BLaER1 (cell line): ENCODE measurements around the gene NDP.

Experiments
- H3K27ac ChIP-seq: shearing (Covaris generic); formaldehyde crosslinking; 2 replicates; pipeline ENCODE4 v1.8.1; 2022
- H3K27me3 ChIP-seq: shearing (Covaris generic); formaldehyde crosslinking; 2 replicates; pipeline ENCODE4 v1.8.1; 2022
- H3K36me3 ChIP-seq: shearing (Covaris generic); formaldehyde crosslinking; 2 replicates; pipeline ENCODE4 v1.8.1; 2022
- H3K4me1 ChIP-seq: shearing (Covaris generic); formaldehyde crosslinking; 2 replicates; pipeline ENCODE4 v1.8.1; 2022
- H3K4me2 ChIP-seq: shearing (Covaris generic); formaldehyde crosslinking; 2 replicates; pipeline ENCODE4 v1.8.1; 2022
- H3K4me3 ChIP-seq: shearing (Covaris generic); formaldehyde crosslinking; 2 replicates; pipeline ENCODE4 v1.8.1; 2022
- H3K9ac ChIP-seq: shearing (Covaris generic); formaldehyde crosslinking; 2 replicates; pipeline ENCODE4 v1.8.1; 2022
- H3K9me3 ChIP-seq: shearing (Covaris generic); formaldehyde crosslinking; 2 replicates; pipeline ENCODE4 v1.8.1; 2022
- H4K20me1 ChIP-seq: shearing (Covaris generic); formaldehyde crosslinking; 2 replicates; pipeline ENCODE4 v1.8.1; 2022
- Cebpa-rat ChIP-seq: shearing (Covaris generic); IDR thresholded peaks from 2 replicates; pipeline ENCODE4 v1.8.1; 2022

Gene NDP

DNA sequence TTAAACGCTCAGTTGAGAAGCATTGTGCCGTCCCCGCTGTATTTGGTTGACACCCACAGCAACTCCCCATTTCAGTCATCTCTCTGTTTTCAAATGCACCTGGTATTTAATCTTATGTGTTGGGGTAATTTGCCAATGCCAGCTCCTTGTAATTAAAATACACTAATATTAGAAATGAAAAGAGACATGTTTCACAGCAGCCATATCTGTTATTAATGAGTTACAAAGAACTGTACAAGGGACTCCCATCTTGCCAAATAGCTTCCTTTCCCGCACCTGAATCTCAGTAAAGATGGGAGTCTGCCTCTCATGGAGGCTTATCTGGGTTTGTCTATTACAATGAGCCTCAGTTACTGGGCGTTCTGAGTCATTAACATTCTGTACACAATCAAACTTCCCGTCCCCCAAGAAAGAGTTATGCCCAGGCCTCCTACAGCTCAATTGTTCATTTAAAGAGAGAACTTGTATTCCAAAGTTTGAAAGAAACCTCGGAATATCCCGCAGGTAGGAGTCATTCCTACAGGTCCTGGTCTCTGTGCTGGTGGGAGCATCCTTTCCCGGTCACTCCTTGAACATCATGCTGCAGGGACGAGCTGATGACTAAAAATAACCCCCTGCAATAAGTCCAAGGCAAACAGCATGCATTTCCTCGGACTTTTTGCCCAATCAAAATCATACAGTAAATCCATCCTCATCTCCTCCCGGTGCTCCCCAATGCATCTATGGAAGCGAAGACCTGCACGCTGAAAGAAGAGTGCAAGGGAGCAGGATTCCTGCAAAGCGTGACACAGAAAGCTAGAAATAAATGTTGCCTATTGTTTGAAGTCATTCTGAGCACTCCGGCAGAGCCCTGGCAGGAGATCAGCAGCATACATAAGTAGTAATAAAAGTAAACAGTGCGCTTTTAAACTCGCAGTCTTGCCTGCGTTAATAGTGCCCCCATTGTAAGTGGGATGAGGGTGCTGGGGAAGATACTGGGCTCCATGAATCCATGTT, 926 bp downstream of the NDP start:
- H3K27ac ChIP-seq = no peak overlapping the region
- H4K20me1 ChIP-seq = no peaks in the 10 kb centered on the region
- no peak overlapping the region for H3K9ac ChIP-seq
- no peaks in the 10 kb centered on the region for H3K4me1 ChIP-seq
- TF ChIP-seq Cebpa-rat = no peak
- H3K36me3 ChIP-seq = no peaks in the 10 kb centered on the region
- no peak overlapping the region for H3K4me3 ChIP-seq
- no peak overlapping the region for H3K4me2 ChIP-seq
- H3K27me3 ChIP-seq = peaks cover 28% of the 10 kb centered on the region
- H3K9me3 ChIP-seq = no peaks in the 10 kb centered on the region

DNA sequence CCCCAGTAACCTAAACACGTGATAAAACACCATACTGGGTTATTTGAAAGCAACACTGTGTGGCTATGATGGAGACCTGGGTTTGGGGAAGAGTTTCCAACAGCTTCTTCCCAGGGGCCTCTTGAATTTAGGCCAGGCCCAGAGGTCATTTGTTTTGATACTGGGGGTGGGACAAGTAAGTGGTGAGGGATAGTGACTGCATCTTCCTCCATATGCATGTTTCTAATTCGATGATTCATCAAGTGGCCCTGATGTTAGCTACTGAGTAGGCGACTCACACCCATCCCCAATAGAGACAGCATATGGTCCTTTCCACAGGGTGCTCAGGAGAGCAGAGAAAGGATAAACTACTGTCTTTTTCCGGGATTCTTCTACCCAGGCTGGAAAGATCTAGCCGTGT, 2.7 kb downstream of the NDP start:
- Histone ChIP-seq H3K36me3 (no peaks in the 10 kb centered on the region), H3K4me2 (no peak overlapping the region), H3K9me3 (no peaks in the 10 kb centered on the region), H3K4me1 (no peaks in the 10 kb centered on the region), H3K27me3 (peaks cover 28% of the 10 kb centered on the region), H3K27ac (no peak overlapping the region), H3K9ac (no peak overlapping the region), H3K4me3 (no peak overlapping the region), H4K20me1 (no peaks in the 10 kb centered on the region)
- no peak for TF ChIP-seq Cebpa-rat

GRCh38 chrX:43969504-43970501, 3.4 kb downstream of the NDP start:
- Histone ChIP-seq H4K20me1 (no peaks in the 10 kb centered on the region), H3K36me3 (no peaks in the 10 kb centered on the region), H3K27me3 (peaks cover 25% of the 10 kb centered on the region), H3K4me3 (no peak overlapping the region), H3K9me3 (no peaks in the 10 kb centered on the region), H3K27ac (no peak overlapping the region), H3K4me2 (no peak overlapping the region), H3K4me1 (no peaks in the 10 kb centered on the region), H3K9ac (no peak overlapping the region)
- no peak for TF ChIP-seq Cebpa-rat

DNA sequence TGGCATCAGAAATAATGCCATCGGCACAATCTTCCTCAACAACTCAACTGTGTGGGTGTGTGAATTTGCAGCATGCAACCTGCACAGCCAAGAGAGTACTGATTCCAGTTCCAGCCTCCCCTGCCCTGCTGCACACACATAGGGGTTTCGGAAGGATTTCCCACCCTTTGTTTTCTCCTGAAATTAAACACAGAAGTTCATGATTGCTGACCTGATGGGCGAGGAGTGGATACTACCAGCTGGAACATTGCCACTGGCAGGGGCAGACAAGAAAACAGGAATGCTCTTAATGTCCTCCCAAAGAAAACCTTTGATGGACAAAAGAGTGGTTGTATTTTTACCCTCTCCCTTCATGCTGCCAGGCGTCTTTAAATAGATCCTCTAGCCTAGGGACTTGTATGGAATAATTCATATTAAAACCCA, 4.8 kb downstream of the NDP start:
- Histone ChIP-seq H3K4me3 (no peak overlapping the region), H4K20me1 (no peaks in the 10 kb centered on the region), H3K27me3 (peaks cover 25% of the 10 kb centered on the region), H3K27ac (no peak overlapping the region), H3K4me2 (no peak overlapping the region), H3K4me1 (no peaks in the 10 kb centered on the region), H3K36me3 (no peaks in the 10 kb centered on the region), H3K9me3 (no peaks in the 10 kb centered on the region), H3K9ac (no peak overlapping the region)
- TF ChIP-seq Cebpa-rat = no peak

DNA sequence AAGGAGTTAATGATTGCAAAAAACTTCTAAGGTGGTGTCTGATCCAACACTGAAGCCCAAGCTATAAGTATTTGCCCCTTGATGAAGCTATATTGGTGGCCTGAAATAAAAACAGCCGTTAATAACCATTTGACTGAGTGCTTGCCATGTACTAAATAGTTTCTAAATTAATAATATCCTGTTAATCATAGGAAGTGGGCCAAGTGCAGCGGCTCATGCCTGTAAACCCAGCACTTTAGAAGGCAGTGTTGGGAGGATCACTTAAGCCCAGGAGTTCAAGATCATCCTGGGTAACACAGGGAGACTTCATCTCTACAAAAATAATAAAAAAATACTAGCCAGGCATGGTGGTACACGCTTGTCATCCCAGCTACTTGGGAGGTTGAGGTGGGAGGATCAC, 8.3 kb downstream of the NDP start:
- H3K36me3 ChIP-seq = no peaks in the 10 kb centered on the region
- no peak overlapping the region for H3K4me3 ChIP-seq
- no peaks in the 10 kb centered on the region for H3K4me1 ChIP-seq
- no peak overlapping the region for H3K4me2 ChIP-seq
- H3K9ac ChIP-seq = no peak overlapping the region
- H3K27ac ChIP-seq = no peak overlapping the region
- no peak for TF ChIP-seq Cebpa-rat
- H3K27me3 ChIP-seq = peaks cover 20% of the 10 kb centered on the region; the same call in 1 of the 2 replicates
- H3K9me3 ChIP-seq = no peaks in the 10 kb centered on the region
- no peaks in the 10 kb centered on the region for H4K20me1 ChIP-seq

DNA sequence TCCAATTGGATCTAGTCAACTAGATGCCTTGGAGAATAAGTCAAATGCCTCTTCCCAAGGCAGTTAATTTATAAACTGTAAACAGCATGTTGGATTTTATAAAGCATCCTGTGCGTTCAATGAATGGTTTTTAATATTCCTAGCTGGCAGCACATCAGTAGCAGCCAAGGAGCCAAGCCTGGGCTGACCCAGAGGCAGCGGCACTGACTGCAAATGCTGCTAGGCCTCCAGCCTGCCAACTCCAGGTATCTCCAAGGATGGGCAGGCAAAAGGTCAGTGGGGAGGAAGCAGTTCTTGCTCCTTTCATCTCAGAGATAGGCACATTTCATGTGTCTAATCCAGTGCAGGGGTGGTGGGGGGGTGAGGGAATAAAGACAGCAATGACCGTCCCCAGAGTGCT, 9.5 kb downstream of the NDP start:
- no peaks in the 10 kb centered on the region for H3K36me3 ChIP-seq
- H3K4me1 ChIP-seq = no peaks in the 10 kb centered on the region
- no peak for TF ChIP-seq Cebpa-rat
- H3K4me2 ChIP-seq = no peak overlapping the region
- H3K4me3 ChIP-seq = no peak overlapping the region
- H3K9me3 ChIP-seq = no peaks in the 10 kb centered on the region
- no peaks in the 10 kb centered on the region for H4K20me1 ChIP-seq
- H3K27me3 ChIP-seq = peaks cover 8% of the 10 kb centered on the region; the same call in 1 of the 2 replicates
- H3K9ac ChIP-seq = no peak overlapping the region
- no peak overlapping the region for H3K27ac ChIP-seq

DNA sequence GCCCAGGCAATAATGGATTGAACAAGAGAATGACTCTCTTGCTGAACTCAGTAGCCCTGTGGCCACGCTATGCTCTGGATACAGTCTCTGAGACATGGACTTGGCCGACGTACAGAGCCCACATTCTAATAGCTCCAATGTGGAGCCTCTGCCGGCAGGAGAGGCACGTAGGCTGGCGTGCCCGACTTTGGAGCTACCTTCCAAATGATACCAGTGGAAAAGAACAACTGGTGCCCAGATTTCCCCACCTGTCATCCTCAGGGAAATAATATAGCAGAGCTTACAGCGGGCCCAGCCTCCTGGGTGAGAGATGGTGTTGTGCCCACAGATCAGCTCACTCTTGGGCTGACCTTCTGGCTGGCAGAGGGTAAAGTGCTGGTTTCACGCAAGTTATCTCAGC, 10.6 kb downstream of the NDP start:
- no peak overlapping the region for H3K9ac ChIP-seq
- H3K27me3 ChIP-seq = no peaks in the 10 kb centered on the region
- no peaks in the 10 kb centered on the region for H3K36me3 ChIP-seq
- no peak overlapping the region for H3K27ac ChIP-seq
- H4K20me1 ChIP-seq = no peaks in the 10 kb centered on the region
- no peaks in the 10 kb centered on the region for H3K4me1 ChIP-seq
- no peak for TF ChIP-seq Cebpa-rat
- no peak overlapping the region for H3K4me3 ChIP-seq
- no peak overlapping the region for H3K4me2 ChIP-seq
- no peaks in the 10 kb centered on the region for H3K9me3 ChIP-seq

GRCh38 chrX:43961699-43962098, 11.5 kb downstream of the NDP start:
- Histone ChIP-seq H3K4me3 (no peak overlapping the region), H3K9me3 (no peaks in the 10 kb centered on the region), H3K4me2 (no peak overlapping the region), H3K27ac (no peak overlapping the region), H4K20me1 (no peaks in the 10 kb centered on the region), H3K36me3 (no peaks in the 10 kb centered on the region), H3K4me1 (no peaks in the 10 kb centered on the region), H3K9ac (no peak overlapping the region), H3K27me3 (no peaks in the 10 kb centered on the region)
- no peak for TF ChIP-seq Cebpa-rat

- Histone ChIP-seq H3K9me3 (no peaks in the 10 kb centered on the region), H3K9ac (no peak overlapping the region), H3K4me3 (no peak overlapping the region), H3K27ac (no peak overlapping the region), H3K27me3 (no peaks in the 10 kb centered on the region), H3K4me1 (no peaks in the 10 kb centered on the region), H3K36me3 (no peaks in the 10 kb centered on the region), H3K4me2 (no peak overlapping the region), H4K20me1 (no peaks in the 10 kb centered on the region)
- no peak for TF ChIP-seq Cebpa-rat
Measured at GRCh38 chrX:43958529-43958928, 14.7 kb downstream of the NDP start.
